Progenitor cell of endocrine pancreas (in vitro differentiated cells): ENCODE results near the gene ALOX5. TPM values are rescaled to one million over a fixed set of nuclear protein-coding genes. Genes with fewer than 3 reads are reported as not detected.

Experiments used
- DNase-seq: peaks from one replicate; pipeline ENCODE4 v3.0.0; 2021; ENCODE audit warnings: low spot score; ENCODE audit not compliant: unreplicated experiment
- H3K27ac Mint-ChIP-seq: 2 replicates; pipeline ENCODE4 v1.8.0; 2021; ENCODE audit warnings: mild to moderate bottlenecking, moderate library complexity, mixed read lengths
- H3K27me3 Mint-ChIP-seq: 2 replicates; pipeline ENCODE4 v1.8.0; 2021; ENCODE audit warnings: mixed read lengths
- H3K36me3 Mint-ChIP-seq: 2 replicates; pipeline ENCODE4 v1.8.0; 2022; ENCODE audit warnings: mixed read lengths; ENCODE audit not compliant: insufficient read depth
- H3K4me1 Mint-ChIP-seq: 2 replicates; pipeline ENCODE4 v1.8.0; 2021; ENCODE audit warnings: low read depth, mixed read lengths
- H3K4me3 Mint-ChIP-seq: 2 replicates; pipeline ENCODE4 v1.8.0; 2021; ENCODE audit warnings: low read depth, mild to moderate bottlenecking, moderate library complexity, mixed read lengths
- H3K9me3 Mint-ChIP-seq: 2 replicates; pipeline ENCODE4 v1.8.0; 2021; ENCODE audit warnings: low read depth, mixed read lengths
- total RNA-seq: library from RNA; stranded (reverse); gene quantifications from 2 replicates; pipeline ENCODE4 v1.2.1, GENCODE V29; 2021
- TF ChIP-seq, protein P1 (sequence below): fragments of 200-600 bp; sonication (generic); IDR thresholded peaks from one replicate; pipeline ENCODE4 v1.5.0; 2021; ENCODE audit warnings: antibody characterized with exemption, mild to moderate bottlenecking; ENCODE audit not compliant: unreplicated experiment

The ALOX5 gene
- total RNA-seq, 1 donor from 2014 or later, result 1.9 TPM

GRCh38 chr10:45432700-45433472 is 58.9 kb downstream of the ALOX5 start:
- no peak for DNase-seq
- Mint-ChIP-seq H3K36me3 (peaks cover 2% of the 10 kb centered on the region), H3K4me3 (no peak overlapping the region), H3K9me3 (peaks cover 11% of the 10 kb centered on the region), H3K27ac (no peak overlapping the region), H3K4me1 (peaks cover 5% of the 10 kb centered on the region), H3K27me3 (no peaks in the 10 kb centered on the region)
- TF ChIP-seq, protein P1, sequence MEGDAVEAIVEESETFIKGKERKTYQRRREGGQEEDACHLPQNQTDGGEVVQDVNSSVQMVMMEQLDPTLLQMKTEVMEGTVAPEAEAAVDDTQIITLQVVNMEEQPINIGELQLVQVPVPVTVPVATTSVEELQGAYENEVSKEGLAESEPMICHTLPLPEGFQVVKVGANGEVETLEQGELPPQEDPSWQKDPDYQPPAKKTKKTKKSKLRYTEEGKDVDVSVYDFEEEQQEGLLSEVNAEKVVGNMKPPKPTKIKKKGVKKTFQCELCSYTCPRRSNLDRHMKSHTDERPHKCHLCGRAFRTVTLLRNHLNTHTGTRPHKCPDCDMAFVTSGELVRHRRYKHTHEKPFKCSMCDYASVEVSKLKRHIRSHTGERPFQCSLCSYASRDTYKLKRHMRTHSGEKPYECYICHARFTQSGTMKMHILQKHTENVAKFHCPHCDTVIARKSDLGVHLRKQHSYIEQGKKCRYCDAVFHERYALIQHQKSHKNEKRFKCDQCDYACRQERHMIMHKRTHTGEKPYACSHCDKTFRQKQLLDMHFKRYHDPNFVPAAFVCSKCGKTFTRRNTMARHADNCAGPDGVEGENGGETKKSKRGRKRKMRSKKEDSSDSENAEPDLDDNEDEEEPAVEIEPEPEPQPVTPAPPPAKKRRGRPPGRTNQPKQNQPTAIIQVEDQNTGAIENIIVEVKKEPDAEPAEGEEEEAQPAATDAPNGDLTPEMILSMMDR, result no peak

- Mint-ChIP-seq H3K9me3 (peaks cover 11% of the 10 kb centered on the region), H3K27me3 (no peaks in the 10 kb centered on the region), H3K4me3 (no peak overlapping the region), H3K27ac (no peak overlapping the region), H3K4me1 (peaks cover 5% of the 10 kb centered on the region), H3K36me3 (peaks cover 2% of the 10 kb centered on the region)
- TF ChIP-seq, protein P1, result no peak
- DNase-seq, result no peak
Observed at GRCh38 chr10:45433716-45434469, 59.9 kb downstream of the ALOX5 start.

DNA sequence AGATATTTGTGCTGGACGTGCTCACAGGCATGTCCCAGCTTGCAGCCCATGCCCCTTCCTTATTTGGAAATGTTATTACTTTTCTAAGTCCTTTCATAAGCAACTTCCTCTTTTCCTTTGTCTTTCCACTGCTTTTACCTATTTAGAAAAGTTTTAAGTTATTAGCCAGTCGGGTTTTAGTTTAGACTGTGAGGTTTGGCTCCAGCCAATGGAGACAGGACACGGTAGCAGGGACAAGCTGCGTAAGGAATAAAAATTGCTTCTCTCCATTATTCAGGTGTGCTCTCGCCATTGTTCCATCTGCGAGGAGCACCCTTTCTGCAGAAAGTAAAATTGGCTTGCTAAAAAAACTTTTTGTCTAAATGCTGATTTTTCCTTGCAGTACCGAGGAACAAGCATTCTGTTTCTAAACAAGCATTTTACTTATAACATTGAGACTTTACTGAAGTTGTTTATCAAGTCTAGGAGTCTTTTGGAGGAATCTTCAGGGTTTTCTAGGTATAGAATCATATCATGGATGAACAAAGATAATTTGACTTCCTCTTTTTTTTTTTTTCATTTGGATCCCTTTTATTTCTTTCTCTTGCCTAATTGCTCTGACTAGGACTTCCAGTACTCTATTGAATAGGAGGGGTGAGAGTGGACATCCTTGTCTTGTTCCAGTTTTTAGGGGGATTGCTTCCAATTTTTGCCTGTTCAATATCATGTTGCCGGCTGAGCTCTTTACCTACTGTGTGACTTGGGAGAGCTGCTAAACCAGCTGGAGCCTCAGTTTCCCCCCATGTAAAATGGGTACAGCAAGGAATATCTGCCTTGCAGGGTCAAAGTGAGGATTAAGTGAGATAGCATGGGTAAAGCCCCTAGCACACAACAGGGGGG is 63.8 kb downstream of the ALOX5 start:
- Mint-ChIP-seq H3K27ac (no peak overlapping the region), H3K4me3 (no peak overlapping the region), H3K36me3 (peaks cover 2% of the 10 kb centered on the region), H3K27me3 (no peaks in the 10 kb centered on the region), H3K9me3 (peaks cover 11% of the 10 kb centered on the region), H3K4me1 (peaks cover 5% of the 10 kb centered on the region)
- no peak for DNase-seq
- TF ChIP-seq, protein P1, result no peak

GRCh38 chr10:45438466-45439090 is 64.6 kb downstream of the ALOX5 start:
- TF ChIP-seq, protein P1, result no peak
- Mint-ChIP-seq H3K4me1 (no peaks in the 10 kb centered on the region), H3K4me3 (no peak overlapping the region), H3K9me3 (peaks cover 11% of the 10 kb centered on the region), H3K27ac (no peak overlapping the region), H3K27me3 (no peaks in the 10 kb centered on the region), H3K36me3 (peaks cover 2% of the 10 kb centered on the region)
- DNase-seq, result no peak

DNA sequence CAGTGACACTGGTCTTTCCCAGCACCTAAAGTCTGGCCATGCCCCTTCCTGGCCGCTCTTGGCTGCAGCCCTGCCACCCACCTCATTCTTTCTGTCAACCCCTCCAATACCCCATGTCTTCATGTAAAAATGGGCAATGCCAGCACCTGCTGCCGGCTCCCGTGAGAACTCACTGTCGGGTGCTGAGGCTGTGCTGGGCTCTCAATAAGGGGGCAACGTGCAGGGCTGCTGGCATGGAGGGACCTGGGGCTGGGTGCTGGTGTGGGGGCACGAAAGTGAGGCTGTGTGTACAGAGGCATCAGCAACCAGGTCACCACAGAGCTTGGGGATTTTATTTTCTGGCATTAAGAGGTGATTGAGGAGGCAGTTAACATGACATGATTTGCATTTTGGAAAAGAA is 65.3 kb downstream of the ALOX5 start:
- Mint-ChIP-seq H3K36me3 (peaks cover 2% of the 10 kb centered on the region), H3K27ac (no peak overlapping the region), H3K4me1 (no peaks in the 10 kb centered on the region), H3K4me3 (no peak overlapping the region), H3K27me3 (no peaks in the 10 kb centered on the region), H3K9me3 (peaks cover 11% of the 10 kb centered on the region)
- TF ChIP-seq, protein P1, result no peak
- DNase-seq, result no peak
